Measurements from ENCODE around the gene LSM8. TPM values are rescaled to one million over a fixed set of nuclear protein-coding genes. Genes with fewer than 3 reads are reported as not detected.

LSM8 gene
- total and polyA plus RNA-seq, 10 of the 15 experiments (the other 5 are each of a cell fraction or from before 2014, with no cell fraction given) = 46.9 to 173 (median 111) TPM

DNA sequence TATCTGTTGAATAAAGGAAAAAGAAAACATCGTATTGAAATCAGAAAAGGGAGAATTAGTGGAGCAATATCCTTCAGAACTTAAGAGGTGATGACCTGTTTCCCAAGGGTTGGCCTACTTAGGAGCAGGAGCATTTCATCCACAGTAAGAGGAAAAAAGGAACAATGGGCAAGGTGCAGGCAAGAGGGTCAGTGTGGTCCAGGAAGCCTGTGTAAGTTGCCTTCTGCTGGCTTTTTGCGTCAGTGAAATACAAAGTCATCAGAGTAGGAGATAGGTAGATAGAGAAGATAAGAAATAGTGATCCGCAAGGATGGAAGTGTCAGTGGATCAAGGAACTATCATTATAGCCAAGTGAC, 35.2 kb downstream of the LSM8 start:
- H3K4me3 ChIP-seq = no peak overlapping the region
- H3K27me3 ChIP-seq (replicated peaks in 1 of 2; ENCODE audit: control insufficient read depth in 2 of 2, insufficient read depth in 2 of 2, low read length in 1 of 2) = no peaks in the 10 kb centered on the region
- no peak for TF ChIP-seq RBBP5 (conservative IDR thresholded peaks at IDR 0.05)
- no peak for TF ChIP-seq RAD51 (IDR thresholded peaks at IDR 0.05)
- no peak for TF ChIP-seq TBL1XR1 (IDR thresholded peaks at IDR 0.05; ENCODE audit: low read depth, low read length)
- no peak for TF ChIP-seq ZNF207 (IDR thresholded peaks at IDR 0.05; ENCODE audit: borderline replicate concordance)
- no peak for TF ChIP-seq STAT1 (conservative IDR thresholded peaks at IDR 0.05)
- no peak for TF ChIP-seq MXI1 (IDR thresholded peaks at IDR 0.05; ENCODE audit: low read depth, low read length)
- no peak for TF ChIP-seq SIN3A (IDR thresholded peaks at IDR 0.05; ENCODE audit: low read depth, low read length)
- TF ChIP-seq GABPA (IDR thresholded peaks at IDR 0.05; ENCODE audit: low read depth) = no peak
- no peak for TF ChIP-seq CBX5 (IDR thresholded peaks at IDR 0.05; ENCODE audit: low read depth)
- no peak for TF ChIP-seq IKZF1 (conservative IDR thresholded peaks at IDR 0.05)
- no peak for TF ChIP-seq ZSCAN29 (IDR thresholded peaks at IDR 0.05)
- no peak for TF ChIP-seq NFYB (IDR thresholded peaks at IDR 0.05; ENCODE audit: insufficient read depth, low read depth, low read length)
- no peak for TF ChIP-seq IRF3 (IDR thresholded peaks at IDR 0.05)
- TF ChIP-seq POLR2AphosphoS2 (IDR thresholded peaks at IDR 0.05; ENCODE audit: low read depth, low read length) = no peak
- H2AFZ ChIP-seq (ENCODE audit: control insufficient read depth, low read depth, low read length) = no peak overlapping the region
- RAD21 ChIA-PET (ENCODE audit: unreplicated experiment) = no interaction called here
- no peak for DNase-seq (ENCODE audit: low read depth, low spot score)
- H3K27ac ChIP-seq (ENCODE audit: control insufficient read depth, insufficient read depth) = no peak overlapping the region
- FAIRE-seq = no peak
- 65% methylated on average over 3 of the region's 3 CpGs for WGBS (ENCODE audit: insufficient coverage, insufficient replicate concordance, low lambda C conversion rate, missing lambda C conversion rate)
- no peaks in the 10 kb centered on the region for H3K9me3 ChIP-seq (replicated peaks; ENCODE audit: control insufficient read depth, insufficient read depth, low read length)
- ATAC-seq = no peak
- SMC1A ChIA-PET (ENCODE audit: uncharacterized antibody, unreplicated experiment) = no interaction called here
- no peak overlapping the region for H3K9ac ChIP-seq (ENCODE audit: control insufficient read depth, insufficient read depth, low read length)
- H3K36me3 ChIP-seq (ENCODE audit: control insufficient read depth in 2 of 2, insufficient read depth in 2 of 2, low read length in 1 of 2) = no peaks in the 10 kb centered on the region
- no peaks in the 10 kb centered on the region for H4K20me1 ChIP-seq (ENCODE audit: control insufficient read depth, insufficient read depth)
- no peak overlapping the region for H3K4me2 ChIP-seq (ENCODE audit: control insufficient read depth, insufficient read depth)
- no peaks in the 10 kb centered on the region for H3K4me1 ChIP-seq (ENCODE audit: control insufficient read depth, insufficient read depth, low read length)
- POLR2A ChIA-PET = no interaction called here
- in situ Hi-C loops (cut with MboI) (no loop called here), intact Hi-C loops (cut with micrococcal nuclease; ENCODE audit: unreplicated experiment) (no loop called here)
- no TSS peak for BruUV-seq (replicated peaks)
- CTCF ChIA-PET = no interaction called here
- H3K79me2 ChIP-seq (ENCODE audit: control insufficient read depth, insufficient read depth, low read length) = no peaks in the 10 kb centered on the region
